CD4-positive, alpha-beta T cell treated with Interferon alpha-2 for 1 hour (primary cell): ENCODE measurements around the gene NEK2.
"Not testable (repeated sequence)": the region's sequence is repeated elsewhere in the genome, so short reads cannot be mapped to it uniquely, and the experiment has no call there.

Experiments
- DNase-seq, 2 donors: peaks; one replicate each; pipeline ENCODE4 v3.0.0-alpha.2; 2020 to 2022

Gene NEK2

GRCh38 chr1:211693911-211694310 is 18.5 kb upstream of the NEK2 start:
- DNase-seq = not testable (repeated sequence)

GRCh38 chr1:211688421-211688820 is 13.0 kb upstream of the NEK2 start:
- no peak for DNase-seq

GRCh38 chr1:211687462-211688215 is 12.2 kb upstream of the NEK2 start:
- DNase-seq = peak in 1 of 2 donors; percentile 42

- DNase-seq = no peak
Measured at GRCh38 chr1:211685823-211686222, 10.4 kb upstream of the NEK2 start.

DNA sequence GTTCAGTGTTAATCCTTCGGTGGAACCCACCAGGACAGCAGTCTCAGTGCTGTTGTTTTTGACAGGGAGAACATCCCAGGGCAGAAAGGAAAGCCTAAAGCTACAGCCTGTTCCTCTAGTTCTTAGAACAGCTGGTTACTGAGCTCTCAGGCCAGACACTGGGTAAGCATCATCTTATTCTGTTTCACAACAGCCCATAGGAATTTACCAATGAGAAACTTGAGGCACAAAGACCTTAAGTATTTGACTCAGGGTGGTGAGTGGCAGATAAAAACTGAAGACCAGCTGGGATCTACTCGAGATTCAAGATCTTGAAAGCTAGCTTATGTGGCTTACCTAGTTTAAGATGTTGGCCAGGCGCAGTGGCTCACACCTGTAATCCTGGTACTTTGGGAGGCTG is 9.4 kb upstream of the NEK2 start:
- DNase-seq = no peak

DNA sequence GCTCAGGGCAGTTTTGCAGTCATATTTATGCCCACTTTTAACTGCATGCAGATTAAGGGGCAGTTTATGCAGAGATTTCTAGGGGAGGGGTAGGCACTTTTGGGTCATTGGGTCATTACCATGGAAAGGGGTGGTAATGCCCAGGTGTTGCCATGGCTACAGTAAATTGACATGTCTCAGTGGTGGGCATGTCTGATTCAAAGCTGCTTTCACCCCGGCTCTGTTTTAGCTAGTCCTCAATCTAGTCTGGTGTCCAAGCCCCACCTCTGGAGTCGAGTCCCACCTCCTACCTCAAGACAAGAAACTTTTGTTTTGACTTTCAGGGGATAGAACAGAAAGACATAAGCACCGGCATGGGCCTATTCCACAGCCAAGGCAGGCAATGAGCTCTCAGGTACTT is 8.9 kb upstream of the NEK2 start:
- DNase-seq = no peak

GRCh38 chr1:211683396-211684297 is 8.2 kb upstream of the NEK2 start:
- no peak for DNase-seq

DNA sequence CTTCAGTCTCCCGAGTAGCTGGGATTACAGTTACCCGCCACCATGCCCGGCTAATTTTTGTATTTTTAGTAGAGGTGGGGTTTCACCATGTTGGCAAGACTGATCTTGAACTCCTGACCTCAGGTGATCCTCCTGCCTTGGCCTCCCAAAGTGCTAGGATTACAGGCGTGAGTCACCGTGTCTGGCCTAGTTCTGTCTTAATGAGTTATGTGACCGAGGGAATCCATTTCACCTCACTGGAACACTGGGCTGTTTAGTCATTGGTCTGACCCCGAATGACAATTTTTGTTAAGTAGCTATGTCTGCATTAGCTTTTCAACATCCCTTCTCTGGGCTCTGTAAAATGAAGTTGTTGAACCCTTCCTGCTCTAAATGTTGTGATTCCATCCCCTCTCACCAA is 6.8 kb upstream of the NEK2 start:
- not testable (repeated sequence) for DNase-seq

DNA sequence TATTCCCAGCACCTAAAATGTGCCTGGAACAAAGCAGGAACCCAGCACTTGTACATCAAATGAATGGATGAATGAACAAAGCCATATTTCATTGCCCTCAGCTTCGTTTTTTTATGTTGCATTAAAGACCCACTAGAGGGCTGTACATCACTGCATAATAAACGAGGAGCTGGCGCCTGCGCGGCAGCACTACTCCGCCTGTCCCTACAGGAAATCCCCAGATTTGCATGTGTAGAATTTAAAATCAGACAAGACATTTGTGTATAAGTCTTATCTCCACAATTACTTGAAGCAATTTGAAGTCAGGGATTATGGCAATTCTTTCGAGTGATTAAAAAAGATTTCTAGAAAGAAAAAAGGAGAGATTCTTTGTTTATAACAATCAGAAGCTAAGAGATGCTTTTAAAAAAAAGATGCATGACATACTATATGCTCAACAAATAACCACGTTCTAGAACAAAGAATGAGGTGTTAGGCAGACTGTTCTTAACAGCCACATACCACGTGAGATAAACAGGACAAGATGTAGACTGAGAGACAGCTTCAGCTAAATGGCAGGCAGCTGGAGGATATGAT is 5.4 kb upstream of the NEK2 start:
- peak; percentile 83 to 88 for DNase-seq

- DNase-seq = no peak
Measured at GRCh38 chr1:211677659-211678058, 2.2 kb upstream of the NEK2 start.

GRCh38 chr1:211676761-211677160 is 1.3 kb upstream of the NEK2 start:
- DNase-seq = no peak

DNA sequence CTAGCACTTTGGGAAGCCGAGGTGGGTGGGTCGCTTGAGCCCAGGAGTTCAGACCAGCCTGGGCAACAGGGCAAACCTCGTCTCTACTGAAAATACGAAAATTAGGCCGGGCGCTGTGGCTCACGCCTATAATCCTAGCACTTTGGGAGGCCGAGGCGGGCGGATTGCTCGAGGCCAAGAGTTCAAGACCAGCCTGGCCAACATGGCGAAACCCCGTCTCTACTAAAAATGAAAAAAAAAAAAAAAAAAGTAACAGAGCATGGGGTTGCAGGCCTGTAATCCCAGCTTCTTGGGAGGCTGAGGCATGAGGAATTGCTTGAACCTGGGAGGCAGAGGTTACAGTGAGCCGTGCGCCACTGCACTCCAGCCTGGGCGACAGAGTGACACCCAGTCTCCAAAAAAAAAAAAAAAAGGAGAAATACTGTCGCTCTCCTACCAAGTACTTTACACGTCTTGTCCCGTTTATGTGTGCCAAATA is 724 bp upstream of the NEK2 start:
- no peak for DNase-seq

- DNase-seq = no peak
Measured at GRCh38 chr1:211667065-211667617, 8.3 kb downstream of the NEK2 start.

DNA sequence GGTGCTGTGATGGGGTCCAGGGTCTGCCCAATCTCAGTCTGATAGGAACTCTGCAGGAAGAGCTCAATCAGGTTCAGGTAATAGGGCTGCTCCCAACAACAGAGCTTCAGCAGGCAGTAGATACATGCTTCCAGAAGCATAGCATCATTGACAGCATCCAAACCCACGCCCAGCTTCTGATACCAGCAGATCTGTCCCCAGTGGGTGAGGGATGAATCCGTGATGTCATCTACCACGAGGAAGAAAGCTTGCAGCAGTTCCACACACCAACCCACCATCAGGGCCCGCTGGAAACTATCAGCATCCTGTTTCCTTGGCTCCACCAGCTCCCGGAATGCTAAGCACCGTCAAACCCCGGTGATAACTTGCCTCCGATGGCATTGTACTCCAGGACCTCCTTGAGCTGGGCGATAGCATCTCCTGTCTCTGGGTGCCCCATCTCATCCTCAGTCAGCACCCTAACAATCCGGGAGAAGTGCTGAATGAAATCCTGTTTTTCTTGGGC is 14.7 kb downstream of the NEK2 start:
- no peak for DNase-seq

GRCh38 chr1:211656728-211657127 is 18.7 kb downstream of the NEK2 start:
- no peak for DNase-seq

DNA sequence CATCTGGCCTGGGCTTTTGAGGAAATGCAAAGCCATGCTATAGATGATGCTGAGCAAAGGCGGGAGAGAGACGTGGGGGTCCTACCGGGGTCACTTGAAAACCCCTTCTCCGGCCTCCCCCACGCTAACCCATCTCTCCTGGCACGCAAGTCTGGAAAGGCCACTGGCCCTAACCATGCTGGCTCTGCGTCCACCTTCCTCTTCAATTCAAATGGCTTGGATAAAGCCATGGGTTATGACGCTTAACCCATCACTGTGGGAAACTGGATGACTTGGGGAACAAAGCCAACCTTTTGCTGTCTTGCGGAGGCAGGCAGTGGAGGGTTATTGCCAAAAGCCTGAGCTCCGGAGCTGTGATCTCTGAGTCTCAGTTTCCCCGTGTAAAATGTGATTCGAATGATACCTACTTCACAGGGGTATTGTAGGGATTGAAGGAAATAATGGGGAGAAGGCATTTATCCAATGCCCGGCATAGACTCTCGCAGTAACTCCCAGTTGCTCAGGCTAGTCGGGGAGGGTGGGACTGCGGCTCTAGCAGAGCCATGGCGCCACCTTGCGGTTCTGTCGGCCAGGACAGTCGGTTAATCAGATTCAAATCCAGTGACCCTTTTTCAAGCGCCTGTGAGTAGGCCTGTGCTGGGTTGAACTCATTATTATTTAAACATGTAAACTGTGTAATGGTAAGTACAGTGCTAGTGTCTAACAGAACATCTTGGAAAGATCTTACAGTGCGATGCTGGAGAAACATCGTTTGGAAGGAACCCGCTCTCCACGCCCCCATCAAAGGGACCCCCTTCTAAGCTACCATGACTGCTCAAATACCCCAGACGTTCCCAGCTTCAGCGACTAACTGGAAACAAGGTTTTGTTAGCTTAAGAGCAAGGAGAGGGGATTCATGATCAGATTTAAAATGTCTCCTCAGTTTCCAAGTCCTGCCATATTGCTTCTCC is 20.3 kb downstream of the NEK2 start:
- peak; percentile 79 to 83 for DNase-seq

- DNase-seq = no peak
Measured at GRCh38 chr1:211653959-211654496, 21.4 kb downstream of the NEK2 start.

GRCh38 chr1:211653293-211653692 is 22.1 kb downstream of the NEK2 start:
- no peak for DNase-seq

- DNase-seq = no peak
Measured at GRCh38 chr1:211652371-211652770, 23.1 kb downstream of the NEK2 start.

DNA sequence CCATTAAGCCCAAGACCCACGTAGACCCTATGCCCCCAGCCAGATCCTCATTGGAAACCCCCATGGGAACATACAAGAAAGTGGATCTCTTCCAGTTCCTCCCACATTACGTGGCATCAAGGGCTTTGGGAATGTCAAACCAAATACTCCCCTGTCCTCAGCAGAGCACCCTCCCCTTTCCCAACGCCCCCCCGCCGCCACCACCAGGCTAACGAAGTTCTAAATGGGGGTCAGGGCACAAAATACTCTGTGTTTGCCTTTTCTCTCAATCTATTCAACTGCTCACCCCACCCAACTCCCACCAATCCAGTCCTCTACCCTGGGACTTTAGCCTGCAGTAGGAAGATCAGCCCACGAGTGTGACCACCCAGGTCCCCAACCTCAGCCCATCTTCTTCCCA is 24.5 kb downstream of the NEK2 start:
- DNase-seq = no peak
